CD4-positive, CD25-positive, alpha-beta regulatory T cell (primary cell): ENCODE results near the gene RPL21. TPM values are rescaled to one million over a fixed set of nuclear protein-coding genes. Genes with fewer than 3 reads are reported as not detected.
"Not testable (repeated sequence)": the region's sequence is repeated elsewhere in the genome, so short reads cannot be mapped to it uniquely, and the experiment has no call there.

ENCODE experiments used
- ATAC-seq, 2 donors: fragments of 150-1000 bp; cut with Tn5 transposase; one replicate each; pipeline ENCODE4 v1.10.0; 2021; ENCODE audit warnings: low read depth in 2 of 2, moderate number of reproducible peaks in 2 of 2, moderate library complexity in 1 of 2
- DNase-seq, 3 donors: peaks; one replicate each; pipeline versions ENCODE4 v3.0.0 to v3.0.0-alpha.2; 2012 to 2022; ENCODE audit warnings: mixed read lengths in 1 of 3
- H3K27ac ChIP-seq: one replicate; pipeline ENCODE4 v1.7.0; 2013; ENCODE audit warnings: mild to moderate bottlenecking, low read length; ENCODE audit not compliant: insufficient read depth, poor library complexity, severe bottlenecking
- H3K27me3 ChIP-seq: one replicate; pipeline ENCODE4 v1.7.0; 2013; ENCODE audit warnings: low read length; ENCODE audit not compliant: control insufficient read depth, insufficient read depth
- H3K36me3 ChIP-seq: one replicate; pipeline ENCODE4 v1.7.0; 2013; ENCODE audit warnings: mild to moderate bottlenecking, low read length, moderate library complexity; ENCODE audit not compliant: control insufficient read depth, insufficient read depth
- H3K4me1 ChIP-seq: 2 replicates; pipeline ENCODE4 v1.7.0; 2013; ENCODE audit warnings: mild to moderate bottlenecking, low read length; ENCODE audit not compliant: insufficient read depth, control insufficient read depth, poor library complexity, severe bottlenecking
- H3K4me3 ChIP-seq: one replicate; pipeline ENCODE4 v1.7.0; 2013; ENCODE audit warnings: low read depth, mild to moderate bottlenecking, low read length, moderate library complexity
- H3K9me3 ChIP-seq, 2 experiments: 1 replicate in 1 of 2; 2 replicates in 1 of 2; pipeline ENCODE4 v1.7.0; 2013; ENCODE audit warnings: low read length in 2 of 2, mild to moderate bottlenecking in 1 of 2, moderate library complexity in 1 of 2; ENCODE audit not compliant: control insufficient read depth in 2 of 2
- H3K27ac Mint-ChIP-seq, 3 donors: one replicate each; pipeline ENCODE4 v1.8.0; 2020 to 2022; ENCODE audit warnings: mild to moderate bottlenecking in 3 of 3, mixed read lengths in 3 of 3, moderate library complexity in 2 of 3
- H3K27me3 Mint-ChIP-seq: one replicate; pipeline ENCODE4 v1.8.0; 2022; ENCODE audit warnings: mild to moderate bottlenecking, mixed read lengths
- H3K36me3 Mint-ChIP-seq: one replicate; pipeline ENCODE4 v1.8.0; 2020; ENCODE audit warnings: mixed read lengths
- H3K4me1 Mint-ChIP-seq, 4 donors: one replicate each; pipeline ENCODE4 v1.8.0; 2020 to 2022; ENCODE audit warnings: mixed read lengths in 4 of 4, mild to moderate bottlenecking in 1 of 4
- H3K4me3 Mint-ChIP-seq, 4 donors: one replicate each; pipeline ENCODE4 v1.8.0; 2020 to 2022; ENCODE audit warnings: mild to moderate bottlenecking in 4 of 4, mixed read lengths in 4 of 4, moderate library complexity in 3 of 4
- H3K9me3 Mint-ChIP-seq, 7 donors: one replicate each; pipeline ENCODE4 v1.8.0; 2020 to 2022; ENCODE audit warnings: mixed read lengths in 7 of 7, mild to moderate bottlenecking in 3 of 7, moderate library complexity in 2 of 7
- polyA plus RNA-seq, 4 donors: library from polyadenylated mRNA; unstranded; fragments of 300-500 nt; fragmentation: Illumina TruSeq; gene quantifications; one replicate each; pipeline ENCODE4 v1.2.3, GENCODE V29; 2021
- total RNA-seq: library from RNA; stranded (reverse); gene quantifications from one replicate; pipeline ENCODE4 v1.2.3, GENCODE V29; 2022

The RPL21 gene
- total and polyA plus RNA-seq, 5 donors from 2014 or later: 1,575 to 7,317 (median 4,646) TPM

- ATAC-seq, H3K36me3 Mint-ChIP-seq: not testable (repeated sequence)
Observed at GRCh38 chr13:27300406-27300805, 49.0 kb downstream of the RPL21 start.

DNA sequence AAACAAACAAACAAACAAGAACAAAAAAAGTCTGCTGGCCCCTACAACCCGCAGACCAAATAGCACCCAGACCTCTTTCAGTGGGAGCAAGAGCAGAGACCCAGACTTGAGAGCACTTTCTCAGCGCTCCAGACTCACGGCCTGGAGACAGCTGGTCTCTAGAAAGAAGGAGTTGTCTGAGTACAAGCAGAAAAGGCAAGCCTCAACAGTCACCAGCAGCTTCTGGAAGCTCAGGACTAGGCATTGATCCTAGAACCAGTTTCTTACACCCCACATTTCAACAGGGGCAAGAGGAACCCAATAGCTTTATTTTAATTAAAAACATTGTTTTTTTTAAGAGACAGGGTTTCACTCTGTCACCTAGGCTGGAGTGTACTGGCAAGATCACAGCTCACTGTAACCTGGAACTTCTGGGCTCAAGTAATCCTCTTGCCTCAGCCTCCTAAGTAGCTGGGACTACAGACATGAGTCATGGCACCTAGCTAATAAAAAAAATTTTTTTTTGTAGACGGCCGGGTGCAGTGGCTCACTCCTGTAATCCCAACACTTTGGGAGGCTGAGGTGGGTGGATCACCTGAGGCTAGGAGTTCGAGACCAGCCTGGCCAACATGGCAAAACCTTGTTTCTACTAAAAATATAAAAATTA lies 49.7 kb downstream of the RPL21 start:
- Histone ChIP-seq H3K36me3 (no peaks in the 10 kb centered on the region), H3K4me1 (no peaks in the 10 kb centered on the region), H3K9me3 (no peaks in the 10 kb centered on the region), H3K4me3 (no peak overlapping the region), H3K27me3 (peaks cover 13% of the 10 kb centered on the region), H3K27ac (no peak overlapping the region)
- Mint-ChIP-seq H3K36me3 (no peaks in the 10 kb centered on the region), H3K27ac (no peak overlapping the region), H3K27me3 (peaks cover 18% of the 10 kb centered on the region), H3K4me3 (no peak overlapping the region), H3K4me1 (peaks cover 6 to 10% (median 7%) of the 10 kb centered on the region in 4 donors), H3K9me3 (peaks cover 0 to 7% (median 1%) of the 10 kb centered on the region in 7 donors)
- DNase-seq: no peak
- no peak for ATAC-seq

More at GRCh38 chr13:27300406-27300805, 49.0 kb downstream of the RPL21 start:
- H3K9me3 ChIP-seq, H3K4me3 Mint-ChIP-seq, H3K36me3 ChIP-seq, H3K27ac Mint-ChIP-seq, DNase-seq, H3K27ac ChIP-seq, H3K4me1 ChIP-seq, H3K9me3 Mint-ChIP-seq, H3K4me3 ChIP-seq: not testable (repeated sequence)
- Mint-ChIP-seq H3K27me3 (peaks cover 18% of the 10 kb centered on the region), H3K4me1 (peaks cover 5 to 10% (median 6%) of the 10 kb centered on the region in 4 donors)
- peaks cover 13% of the 10 kb centered on the region for H3K27me3 ChIP-seq

DNA sequence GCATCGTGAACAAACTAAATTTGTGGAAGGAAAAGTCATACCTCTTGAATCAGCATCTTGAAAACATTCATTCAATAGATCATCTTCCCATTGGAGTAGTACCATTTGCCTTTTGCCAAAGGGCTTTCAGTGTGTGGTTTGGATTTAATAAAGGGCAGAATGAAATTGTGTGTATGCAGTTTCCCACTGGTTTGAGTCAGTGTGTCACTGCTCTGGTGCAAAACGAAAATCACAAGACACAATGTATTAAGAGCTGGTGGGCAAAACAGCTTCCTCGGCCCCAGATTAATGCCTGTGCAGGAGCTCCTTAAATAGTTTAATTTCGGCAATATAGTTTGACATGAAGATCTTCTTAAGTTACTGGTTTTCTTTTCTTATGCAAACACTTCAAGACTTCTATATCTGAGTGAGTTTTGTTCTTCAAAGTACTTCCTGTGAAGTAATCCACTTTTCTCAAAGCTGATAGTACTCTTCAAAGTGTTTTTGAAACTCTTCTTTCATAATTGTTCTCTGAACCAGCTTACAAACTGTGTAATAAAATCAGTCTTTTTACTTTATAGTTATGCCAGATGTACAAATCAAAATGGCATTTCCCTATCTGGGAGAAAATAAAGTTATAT lies 51.4 kb downstream of the RPL21 start:
- DNase-seq (peak in 2 of 3 donors; percentile 12 to 13), ATAC-seq (no peak)
- Mint-ChIP-seq H3K4me3 (no peak overlapping the region), H3K4me1 (peaks cover 7 to 16% (median 11%) of the 10 kb centered on the region in 4 donors), H3K27ac (peak overlapping the region in 1 of 3 donors; percentile 12), H3K36me3 (no peaks in the 10 kb centered on the region), H3K9me3 (peaks cover 0 to 7% (median 0%) of the 10 kb centered on the region in 7 donors), H3K27me3 (peaks cover 17% of the 10 kb centered on the region)
- Histone ChIP-seq H3K4me3 (no peak overlapping the region), H3K9me3 (no peaks in the 10 kb centered on the region), H3K4me1 (no peaks in the 10 kb centered on the region), H3K27me3 (peaks cover 16% of the 10 kb centered on the region), H3K36me3 (no peaks in the 10 kb centered on the region), H3K27ac (no peak overlapping the region)

- ATAC-seq (no peak), DNase-seq (no peak)
- Histone ChIP-seq H3K36me3 (no peaks in the 10 kb centered on the region), H3K4me1 (no peaks in the 10 kb centered on the region), H3K27me3 (peaks cover 11% of the 10 kb centered on the region), H3K9me3 (no peaks in the 10 kb centered on the region), H3K27ac (no peak overlapping the region), H3K4me3 (no peak overlapping the region)
- Mint-ChIP-seq H3K4me1 (peaks cover 7 to 16% (median 11%) of the 10 kb centered on the region in 4 donors), H3K36me3 (no peaks in the 10 kb centered on the region), H3K27ac (no peak overlapping the region), H3K9me3 (peaks cover 0 to 7% (median 0%) of the 10 kb centered on the region in 7 donors), H3K4me3 (no peak overlapping the region), H3K27me3 (peaks cover 12% of the 10 kb centered on the region)
Observed at GRCh38 chr13:27304099-27304498, 52.7 kb downstream of the RPL21 start.

- no peak for DNase-seq
- no peak for ATAC-seq
- Mint-ChIP-seq H3K4me3 (no peak overlapping the region), H3K36me3 (no peaks in the 10 kb centered on the region), H3K27me3 (peaks cover 9% of the 10 kb centered on the region), H3K4me1 (peaks cover 7 to 19% (median 11%) of the 10 kb centered on the region in 4 donors), H3K9me3 (peaks cover 0 to 7% (median 0%) of the 10 kb centered on the region in 7 donors), H3K27ac (peak overlapping the region in 1 of 3 donors; percentile 56)
- H3K9me3 ChIP-seq: no peaks in the 10 kb centered on the region
- no peak overlapping the region for H3K4me3 ChIP-seq
- H3K27ac ChIP-seq: no peak overlapping the region
- no peaks in the 10 kb centered on the region for H3K4me1 ChIP-seq
- no peaks in the 10 kb centered on the region for H3K36me3 ChIP-seq
- H3K27me3 ChIP-seq: peaks cover 10% of the 10 kb centered on the region
Observed at GRCh38 chr13:27304611-27305010, 53.3 kb downstream of the RPL21 start.

Other genes starting within 250 kb of the RPL21 start
- 67.6 TPM for gene USP12, start 79.7 kb upstream of the RPL21 start, total RNA-seq
- gene USP12, start 79.7 kb upstream of the RPL21 start, polyA plus RNA-seq: 10 to 100 TPM; 13.5 to 20.7 (median 15.6) TPM
- gene RASL11A, start 19.3 kb downstream of the RPL21 start, total RNA-seq: 2.9 TPM
- under 1 TPM in 3 of 4 donors, not detected in 1; 0.25 to 0.84 (median 0.26) TPM for gene RASL11A, start 19.3 kb downstream of the RPL21 start, polyA plus RNA-seq
- 165 TPM for gene GTF3A, start 173.1 kb downstream of the RPL21 start, total RNA-seq
- gene GTF3A, start 173.1 kb downstream of the RPL21 start, polyA plus RNA-seq: 100 to 1,000 TPM; 462 to 528 (median 512) TPM
- gene MTIF3, start 199.0 kb downstream of the RPL21 start, total RNA-seq: 48.9 TPM
- 100 to 1,000 TPM in 2 of 4 donors, 10 to 100 TPM in 2; 93.3 to 114 (median 103) TPM for gene MTIF3, start 199.0 kb downstream of the RPL21 start, polyA plus RNA-seq